Frontal cortex (tissue), 1 donor: ENCODE data around the gene TSPAN33. TPM values are rescaled to one million over a fixed set of nuclear protein-coding genes. Genes with fewer than 3 reads are reported as not detected.

ENCODE experiments used
- small RNA-seq: library from RNA; depleted of rRNA; stranded (forward); fragments of <200 nt; gene quantifications from one replicate; pipeline ENCODE3, GENCODE V24; 2014
- total RNA-seq: library from RNA; depleted of rRNA; stranded (reverse); fragments of >200 nt; gene quantifications from one replicate; pipeline ENCODE4 v1.2.3, GENCODE V29; 2014

Gene TSPAN33
- total RNA-seq, 1 donor from 2014 or later, result 4.1 TPM

Small RNA genes lying within 50 kb of the gene (small RNA-seq; reads per million reads assigned to genes)
- 0.10 reads per million for gene RNY1P11

Other genes starting within 250 kb of the TSPAN33 start
- gene KCP, start 234.0 kb upstream of the TSPAN33 start, total RNA-seq, result 0.41 TPM
- 1.2 TPM for gene IRF5, start 206.8 kb upstream of the TSPAN33 start, total RNA-seq
- 101 TPM for gene TNPO3, start 89.6 kb upstream of the TSPAN33 start, total RNA-seq
- 8.6 TPM for gene SMO, start 43.9 kb downstream of the TSPAN33 start, total RNA-seq
- 15.9 TPM for gene AHCYL2, start 80.3 kb downstream of the TSPAN33 start, total RNA-seq